ENCODE results near the gene HOXB6.

Gene HOXB6

DNA sequence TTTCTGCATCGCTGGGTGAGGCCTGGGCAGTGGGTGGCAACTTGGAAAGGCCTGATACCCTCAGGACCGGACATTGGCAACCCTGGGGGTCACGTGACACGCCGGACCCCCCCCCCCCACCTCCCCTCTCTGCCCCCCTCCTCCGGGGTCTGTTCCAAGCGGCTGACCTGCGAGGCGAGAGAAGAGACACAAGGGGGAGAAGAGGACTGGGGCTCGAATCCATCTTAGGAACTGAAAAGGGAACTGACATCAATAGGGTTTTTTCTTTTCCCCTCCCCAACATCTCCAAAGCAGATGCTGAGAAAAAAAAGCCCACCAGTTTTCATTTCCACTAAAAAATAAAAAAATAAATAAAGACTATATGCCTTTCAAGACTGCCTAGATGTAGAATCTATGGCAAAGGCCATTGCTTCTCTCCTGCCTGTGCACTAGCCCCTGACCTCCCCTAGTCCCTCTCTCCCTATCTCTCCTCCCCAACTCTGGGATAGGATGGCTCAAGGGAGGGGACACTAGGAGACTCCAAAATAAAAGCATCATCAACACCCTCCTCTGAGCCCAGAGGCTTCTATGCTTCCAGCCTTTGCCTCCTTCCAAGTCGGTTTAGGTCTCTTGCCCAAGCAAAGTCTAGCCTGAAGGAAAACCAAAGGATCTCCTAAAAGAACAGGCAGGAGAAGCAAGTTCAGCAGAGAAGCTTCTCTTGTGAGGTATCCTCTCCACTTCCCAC, 52.2 kb downstream of the HOXB6 start:
- DNase-seq (ENCODE audit: low read depth): no peak

DNA sequence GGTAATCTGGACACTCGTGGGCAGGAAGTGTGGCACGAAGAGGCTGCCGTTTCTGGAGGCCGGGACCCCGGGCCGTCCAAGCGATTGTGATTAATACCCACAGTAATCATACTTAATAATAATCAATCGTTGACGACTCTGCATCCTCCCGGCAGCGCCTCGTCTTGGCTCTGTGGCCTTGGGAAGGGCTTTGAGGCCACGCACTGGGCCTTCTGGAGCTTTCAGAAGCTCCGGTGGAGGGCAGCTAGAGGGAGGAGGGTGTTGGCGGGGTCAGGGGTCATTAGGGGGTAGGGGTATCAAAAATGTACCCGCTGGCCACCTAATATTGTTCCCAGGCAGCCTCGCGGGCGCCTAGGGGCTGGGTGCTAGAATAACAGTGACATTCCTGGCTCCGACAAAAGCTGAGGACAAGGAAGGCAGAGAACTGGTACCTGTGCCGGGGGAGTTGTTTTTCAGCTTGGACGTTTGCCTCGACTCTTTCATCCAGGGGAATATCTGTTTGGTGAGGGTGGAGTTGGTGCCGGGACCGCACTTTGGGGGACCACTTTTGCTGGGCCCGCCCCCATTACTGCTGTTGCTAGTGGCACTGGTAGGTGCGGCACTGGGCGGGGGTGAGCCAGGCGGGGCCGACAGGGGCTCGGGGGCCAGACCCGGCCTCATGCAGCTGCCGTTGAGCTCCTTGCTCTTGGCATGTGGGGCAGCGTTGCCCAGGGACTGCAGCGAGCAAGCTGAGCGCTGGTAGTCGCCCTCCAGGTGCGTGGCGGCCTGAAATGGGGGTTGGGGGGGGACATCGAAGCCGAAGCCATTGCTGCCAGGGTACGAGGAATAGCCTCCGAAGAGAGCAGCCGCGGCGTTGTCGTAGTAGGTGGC, 53.0 kb downstream of the HOXB6 start:
- DNase-seq (ENCODE audit: low read depth): no peak

DNA sequence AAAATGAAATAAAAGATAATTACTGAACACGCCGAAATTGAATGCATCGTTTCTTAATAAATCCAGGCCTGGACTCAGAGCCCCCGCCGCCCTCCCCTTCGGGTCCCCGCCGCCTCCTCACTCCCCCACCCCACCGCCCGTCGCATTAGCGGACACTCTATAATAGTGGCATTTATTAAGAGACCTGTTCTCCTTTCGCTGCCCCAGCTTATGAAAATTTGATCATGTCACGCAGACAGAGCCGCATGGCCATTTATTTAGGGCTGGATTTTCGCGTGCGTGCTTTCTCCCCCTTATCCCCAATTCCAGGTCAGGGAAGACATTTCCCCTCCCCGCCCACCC, 53.6 kb downstream of the HOXB6 start:
- no peak for DNase-seq (ENCODE audit: low read depth)

DNA sequence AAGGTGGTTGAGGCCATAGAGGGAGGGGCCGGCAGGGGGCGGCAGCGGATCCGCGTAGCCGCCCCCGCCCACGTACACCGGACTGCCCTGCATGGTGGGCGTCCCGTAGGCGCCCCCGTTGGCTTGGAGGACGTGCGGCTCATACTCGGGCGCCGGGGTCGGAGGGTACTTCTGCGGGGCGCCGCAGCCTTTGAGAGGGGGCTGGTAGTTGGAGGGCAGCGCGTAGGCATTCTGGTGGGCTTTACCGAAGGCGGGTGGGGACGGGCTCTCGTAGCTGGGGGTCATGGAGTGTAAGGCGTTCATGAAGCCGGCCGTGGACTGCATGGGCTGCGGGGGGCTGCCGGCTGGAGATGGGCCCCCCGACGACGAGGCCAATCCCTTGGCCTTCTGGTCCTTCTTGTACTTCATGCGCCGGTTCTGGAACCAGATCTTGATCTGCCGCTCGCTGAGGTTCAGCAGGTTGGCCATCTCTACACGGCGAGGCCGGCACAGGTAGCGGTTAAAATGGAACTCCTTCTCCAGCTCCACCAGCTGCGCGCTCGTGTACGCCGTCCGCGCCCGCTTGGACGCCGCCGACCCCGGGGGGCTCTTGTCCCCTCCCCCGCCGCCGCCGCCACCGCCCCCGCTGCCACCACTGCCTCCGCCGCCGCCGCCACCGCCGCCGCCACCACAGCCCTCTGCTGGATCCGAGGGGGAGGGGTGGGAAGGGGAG, 54.1 kb downstream of the HOXB6 start:
- no peak for DNase-seq (ENCODE audit: low read depth)

DNA sequence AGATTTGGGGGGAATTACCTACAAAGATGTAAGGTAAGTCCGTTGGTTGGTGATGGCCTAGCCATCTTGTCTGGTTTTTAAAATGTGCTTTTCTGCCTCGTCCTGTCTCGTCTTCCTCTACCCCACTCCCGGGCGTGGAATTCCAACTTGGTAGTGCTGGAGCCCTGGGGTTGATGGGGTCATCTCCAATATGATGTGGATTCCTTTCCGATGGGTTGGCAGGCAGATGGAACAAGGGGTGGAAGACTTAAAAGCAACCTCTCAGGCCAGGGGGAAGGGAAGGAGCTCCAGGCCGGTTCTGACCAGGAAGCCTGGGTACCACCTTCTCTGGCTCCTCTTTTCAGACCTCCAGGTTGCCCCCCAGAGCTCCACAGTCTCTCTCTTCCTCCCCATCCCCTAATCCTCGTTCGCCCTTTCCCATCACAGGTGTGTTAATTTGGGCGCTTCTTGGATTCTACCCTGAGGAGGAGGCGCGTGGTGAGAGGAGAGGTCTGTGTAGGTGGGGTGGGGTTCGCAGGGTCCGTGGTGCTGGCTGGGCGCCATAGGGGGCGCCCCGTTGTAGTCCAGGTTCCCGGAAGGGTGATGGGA, 54.8 kb downstream of the HOXB6 start:
- no peak for DNase-seq (ENCODE audit: low read depth)

DNA sequence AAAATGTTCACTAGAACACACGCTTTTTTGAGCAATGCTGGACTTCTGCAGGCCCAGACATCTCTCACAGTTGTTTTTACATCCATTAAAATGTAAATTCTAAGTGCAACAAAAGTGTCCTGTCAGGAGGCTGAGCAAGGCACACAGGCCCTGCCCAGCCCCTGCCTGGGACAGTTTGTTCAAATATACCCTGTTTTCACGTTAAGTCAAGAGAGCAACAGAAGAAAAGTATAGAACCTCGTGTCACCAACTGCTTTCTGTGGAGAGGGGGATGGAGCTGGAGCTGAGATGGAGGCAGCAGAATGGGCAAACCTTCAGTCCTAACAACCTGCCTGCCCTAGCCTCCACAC, 55.5 kb downstream of the HOXB6 start:
- DNase-seq (ENCODE audit: low read depth): no peak

DNA sequence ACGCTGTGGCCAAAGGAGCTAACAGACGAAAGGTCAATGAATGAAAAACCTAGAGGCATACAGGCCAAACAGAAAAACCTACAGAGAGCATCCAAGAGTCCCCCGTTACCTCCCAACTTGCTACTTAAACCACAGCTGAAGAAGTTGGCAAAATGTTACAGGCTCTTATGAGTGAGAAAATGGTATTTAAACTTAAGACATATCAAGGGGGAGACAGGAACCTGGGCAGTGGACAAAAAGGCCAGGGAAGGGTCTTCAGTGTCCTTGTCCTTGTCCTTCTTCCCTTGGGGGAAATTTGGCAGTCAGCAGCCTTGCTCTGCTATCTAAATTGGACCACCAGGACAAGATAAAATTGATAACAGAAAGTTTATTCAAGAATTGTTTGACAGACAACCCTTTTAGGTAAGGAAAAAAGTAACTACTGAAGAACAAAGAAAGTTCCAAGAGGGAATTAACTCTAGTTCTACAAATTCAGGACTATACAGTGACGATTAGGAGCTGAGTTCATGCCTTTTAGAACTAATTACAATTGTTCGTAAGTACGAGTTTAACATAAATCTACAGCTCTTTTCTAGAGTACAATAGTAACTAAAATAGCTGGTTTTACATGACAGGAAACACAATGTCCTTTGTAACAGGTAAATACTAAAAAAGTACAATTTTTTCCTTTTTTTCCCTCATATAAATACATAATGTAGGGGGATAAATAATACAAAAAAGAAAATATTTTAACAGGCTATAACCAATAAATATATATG, 56.1 kb downstream of the HOXB6 start:
- no peak for DNase-seq (ENCODE audit: low read depth)

DNA sequence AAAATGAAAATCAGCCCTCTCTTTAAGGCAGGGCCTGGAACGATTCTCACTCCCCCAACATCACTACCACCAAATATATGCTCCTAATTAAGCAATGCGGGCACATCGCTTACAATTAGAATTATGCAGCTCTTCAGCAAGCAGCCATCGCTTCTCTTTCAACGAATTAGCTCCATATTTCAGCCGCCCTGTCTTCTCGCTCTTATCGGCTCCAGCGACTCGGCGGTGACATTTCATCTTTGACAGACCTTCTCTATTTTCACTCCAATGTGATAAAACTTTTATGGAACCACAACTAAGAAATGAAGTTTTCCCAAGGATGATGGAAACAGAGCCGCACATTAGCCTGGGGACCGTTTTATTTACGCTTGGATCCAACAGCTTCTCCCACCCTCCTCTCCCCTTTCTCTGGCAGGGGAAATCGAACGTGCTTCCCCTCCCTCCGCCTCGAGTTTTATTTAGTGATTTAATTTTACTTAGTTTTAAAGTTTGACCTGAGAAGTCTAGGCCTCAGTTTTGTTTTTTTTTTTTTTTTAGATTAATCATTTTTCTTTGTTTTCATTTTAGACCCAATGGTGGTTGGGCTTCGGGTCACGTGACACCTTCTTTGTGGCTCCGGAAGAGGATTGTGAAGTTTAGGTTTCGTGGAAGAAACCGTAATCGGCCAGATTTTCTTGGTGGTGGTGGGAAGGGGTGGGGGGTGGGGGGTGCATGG, 56.8 kb downstream of the HOXB6 start:
- DNase-seq (ENCODE audit: low read depth): no peak

DNA sequence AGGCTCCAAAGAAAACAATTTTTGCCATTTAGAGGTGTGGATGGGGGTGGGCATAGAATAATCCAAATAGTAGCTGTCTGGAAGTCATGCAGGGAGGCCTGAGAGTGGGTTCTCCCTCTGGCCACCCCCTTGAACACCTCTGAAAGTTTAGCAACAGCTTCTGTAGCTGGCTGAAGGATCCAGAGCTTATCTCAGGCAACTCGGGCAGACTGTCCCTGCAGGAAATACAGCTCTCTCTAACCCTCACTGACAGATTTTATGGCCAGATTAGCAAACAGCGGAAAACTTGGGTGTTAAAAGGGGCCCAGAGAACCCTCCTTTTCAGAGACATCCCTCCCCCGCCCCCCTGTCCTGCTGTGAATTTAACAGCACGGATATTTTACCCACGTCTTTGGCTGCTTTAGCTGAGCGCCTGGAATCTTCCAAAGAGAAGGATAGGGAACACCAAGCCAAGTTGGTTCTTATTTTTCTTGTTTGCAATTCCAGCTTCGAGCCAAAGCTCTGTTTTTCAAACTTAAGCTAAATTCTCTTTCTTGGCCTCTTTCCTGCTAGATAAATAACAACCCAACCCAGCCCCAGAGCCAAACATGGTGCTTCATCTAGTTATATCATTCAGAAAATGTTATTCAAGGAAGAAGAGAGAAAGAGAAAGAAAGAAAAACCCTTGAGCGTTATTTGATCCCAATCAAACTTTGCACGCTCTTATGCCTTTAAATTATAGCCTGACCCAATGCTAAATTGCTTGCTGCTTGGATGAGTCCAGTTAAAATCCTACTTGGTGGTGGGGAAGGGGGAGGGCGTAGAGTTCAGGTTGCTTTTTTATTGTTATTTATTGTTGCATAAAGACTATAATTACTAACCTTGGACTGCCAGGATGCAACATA, 57.6 kb downstream of the HOXB6 start:
- DNase-seq (ENCODE audit: low read depth): no peak

DNA sequence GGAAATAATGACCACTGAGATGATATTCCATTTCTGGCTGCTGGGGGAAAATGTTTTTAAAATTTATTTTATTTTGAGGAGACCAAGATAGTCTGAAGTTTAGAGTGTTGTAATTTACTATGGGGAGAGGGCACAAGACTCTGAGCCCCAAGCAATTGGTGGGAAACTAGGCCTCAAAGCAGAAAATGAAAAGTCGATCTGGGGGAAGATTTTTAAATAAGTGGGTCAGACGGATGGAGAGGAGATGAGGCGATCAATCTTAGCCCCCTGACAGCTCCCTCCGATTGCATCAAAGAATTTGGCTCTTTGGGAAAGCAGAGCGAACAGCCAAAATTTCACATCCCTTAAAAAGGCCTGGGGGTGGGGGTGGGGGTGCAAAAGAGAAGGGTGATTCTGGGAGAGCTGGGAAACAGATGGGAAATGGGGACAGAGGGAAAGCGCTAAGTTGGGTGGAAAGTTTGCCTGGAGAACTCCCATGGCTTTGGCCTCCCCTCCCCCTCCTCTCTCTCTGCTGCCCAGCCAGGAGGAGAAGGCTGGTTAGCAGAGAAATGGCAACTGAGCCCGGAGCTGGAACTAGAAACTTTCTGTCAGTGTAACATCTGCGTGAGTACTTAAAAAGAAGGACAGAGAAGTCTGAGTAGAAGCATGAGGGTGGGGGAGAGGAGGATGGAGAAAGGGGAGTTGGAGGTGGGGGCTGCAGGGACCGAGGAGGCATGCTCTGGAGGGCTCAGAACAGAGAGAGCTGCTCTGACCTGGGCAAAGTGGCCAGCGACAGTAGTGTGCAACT, 58.5 kb downstream of the HOXB6 start:
- DNase-seq (ENCODE audit: low read depth): no peak
